ENCODE results near the gene TRAF5.
"Not testable (repeated sequence)": the region's sequence is repeated elsewhere in the genome, so short reads cannot be mapped to it uniquely, and the experiment has no call there.

The TRAF5 gene

DNA sequence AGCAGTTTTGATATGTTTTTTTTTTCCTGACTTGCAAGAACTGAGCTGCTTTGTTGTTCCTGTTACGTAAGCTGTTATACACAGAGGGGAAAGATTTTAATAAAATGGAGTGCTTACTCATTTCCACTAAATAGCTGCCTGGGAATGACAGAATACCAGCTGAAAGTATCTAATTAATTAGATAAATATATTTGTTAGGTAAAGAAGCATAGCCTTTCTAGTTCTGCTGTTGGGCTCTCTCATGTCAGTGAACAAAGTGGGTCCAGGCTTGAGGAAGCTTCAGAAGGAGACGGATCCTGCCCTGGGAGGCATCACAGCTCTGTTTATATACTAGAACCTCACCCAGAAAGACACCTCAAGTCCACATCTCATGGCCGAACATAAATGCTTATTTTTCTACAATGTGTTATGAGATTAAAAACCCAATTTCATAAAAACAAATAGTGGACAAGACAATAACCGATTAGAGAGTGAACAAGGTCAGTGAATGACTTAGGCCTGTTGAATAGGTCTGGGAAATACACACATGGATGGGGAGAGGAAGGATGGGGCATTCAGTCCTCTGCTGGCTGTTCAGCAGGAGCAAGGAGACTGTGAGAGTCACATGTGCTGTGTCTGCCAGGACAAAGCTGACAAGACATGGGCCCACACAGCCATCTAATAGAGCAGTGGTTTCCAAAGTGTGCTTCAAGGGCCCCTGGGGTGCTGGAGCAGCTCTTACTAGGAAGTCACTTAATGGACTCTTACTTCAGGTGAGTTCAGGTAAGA is 20.6 kb downstream of the TRAF5 start:
- H3K4me3 ChIP-seq (IDR thresholded peaks at IDR 0.05; ENCODE audit: insufficient read depth, low read depth, low read length): no peak overlapping the region
- H3K79me2 ChIP-seq (ENCODE audit: insufficient read depth, low read depth): no peaks in the 10 kb centered on the region
- no peaks in the 10 kb centered on the region for H3K27me3 ChIP-seq (ENCODE audit: insufficient read depth, low read depth)
- H3K27ac ChIP-seq: no peak overlapping the region
- H4K20me1 ChIP-seq (ENCODE audit: insufficient read depth): no peaks in the 10 kb centered on the region
- no peak overlapping the region for H3K9ac ChIP-seq
- no peaks in the 10 kb centered on the region for H3K4me1 ChIP-seq (ENCODE audit: low read depth, poor library complexity, severe bottlenecking)
- H2AFZ ChIP-seq (ENCODE audit: low read depth): no peak overlapping the region
- no peaks in the 10 kb centered on the region for H3K36me3 ChIP-seq (ENCODE audit: insufficient read depth)
- TF ChIP-seq, protein P1, sequence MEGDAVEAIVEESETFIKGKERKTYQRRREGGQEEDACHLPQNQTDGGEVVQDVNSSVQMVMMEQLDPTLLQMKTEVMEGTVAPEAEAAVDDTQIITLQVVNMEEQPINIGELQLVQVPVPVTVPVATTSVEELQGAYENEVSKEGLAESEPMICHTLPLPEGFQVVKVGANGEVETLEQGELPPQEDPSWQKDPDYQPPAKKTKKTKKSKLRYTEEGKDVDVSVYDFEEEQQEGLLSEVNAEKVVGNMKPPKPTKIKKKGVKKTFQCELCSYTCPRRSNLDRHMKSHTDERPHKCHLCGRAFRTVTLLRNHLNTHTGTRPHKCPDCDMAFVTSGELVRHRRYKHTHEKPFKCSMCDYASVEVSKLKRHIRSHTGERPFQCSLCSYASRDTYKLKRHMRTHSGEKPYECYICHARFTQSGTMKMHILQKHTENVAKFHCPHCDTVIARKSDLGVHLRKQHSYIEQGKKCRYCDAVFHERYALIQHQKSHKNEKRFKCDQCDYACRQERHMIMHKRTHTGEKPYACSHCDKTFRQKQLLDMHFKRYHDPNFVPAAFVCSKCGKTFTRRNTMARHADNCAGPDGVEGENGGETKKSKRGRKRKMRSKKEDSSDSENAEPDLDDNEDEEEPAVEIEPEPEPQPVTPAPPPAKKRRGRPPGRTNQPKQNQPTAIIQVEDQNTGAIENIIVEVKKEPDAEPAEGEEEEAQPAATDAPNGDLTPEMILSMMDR (conservative IDR thresholded peaks at IDR 0.05; ENCODE audit: low read depth, low read length): no peak
- H3K4me2 ChIP-seq: no peak overlapping the region

DNA sequence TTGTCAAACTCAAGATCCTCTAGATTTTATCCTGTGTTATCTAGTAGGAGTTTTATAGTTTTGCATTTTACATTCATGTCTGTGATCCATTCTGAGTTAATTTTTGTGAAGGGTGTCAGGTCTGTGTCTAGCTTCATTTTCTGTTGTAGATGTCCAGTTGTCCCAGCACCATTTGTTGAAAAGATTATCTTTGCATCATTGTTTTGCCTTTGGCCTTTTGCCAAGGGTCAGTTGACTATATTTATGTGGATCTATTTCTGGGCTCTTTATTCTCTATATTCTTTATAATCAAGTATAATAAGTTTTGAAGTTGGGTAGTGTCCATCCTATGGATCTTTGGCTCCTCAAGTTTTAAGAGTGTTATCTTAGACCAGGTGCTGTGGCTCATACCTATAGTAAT is 21.9 kb downstream of the TRAF5 start:
- no peaks in the 10 kb centered on the region for H3K36me3 ChIP-seq (ENCODE audit: insufficient read depth)
- H3K27me3 ChIP-seq (ENCODE audit: insufficient read depth, low read depth): no peaks in the 10 kb centered on the region
- no peak overlapping the region for H2AFZ ChIP-seq (ENCODE audit: low read depth)
- no peak overlapping the region for H3K9ac ChIP-seq
- TF ChIP-seq, protein P1 (conservative IDR thresholded peaks at IDR 0.05; ENCODE audit: low read depth, low read length): no peak
- no peak overlapping the region for H3K4me2 ChIP-seq
- no peak overlapping the region for H3K27ac ChIP-seq
- H3K4me3 ChIP-seq (IDR thresholded peaks at IDR 0.05; ENCODE audit: insufficient read depth, low read depth, low read length): no peak overlapping the region
- H3K4me1 ChIP-seq (ENCODE audit: low read depth, poor library complexity, severe bottlenecking): peaks cover 10% of the 10 kb centered on the region
- H4K20me1 ChIP-seq (ENCODE audit: insufficient read depth): no peaks in the 10 kb centered on the region
- H3K79me2 ChIP-seq (ENCODE audit: insufficient read depth, low read depth): no peaks in the 10 kb centered on the region

DNA sequence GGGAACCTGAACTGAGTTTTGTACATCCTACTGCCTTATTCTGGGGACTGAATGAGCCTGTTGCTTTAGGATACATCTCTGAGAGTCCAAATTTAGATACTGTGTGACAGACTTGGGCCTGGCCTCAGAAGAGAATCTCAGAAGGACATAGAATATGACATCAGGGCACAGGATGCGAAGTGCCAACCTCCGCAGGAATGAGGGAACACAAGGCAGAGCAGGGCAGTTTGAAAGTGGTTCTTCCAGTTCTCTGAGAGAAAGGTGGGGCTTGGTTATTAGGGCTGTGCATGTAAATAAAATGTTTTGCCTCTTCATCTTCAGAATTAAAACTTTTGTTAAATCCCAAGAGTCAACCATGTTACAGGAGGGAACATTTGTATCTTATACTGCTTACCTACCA is 23.1 kb downstream of the TRAF5 start:
- peaks cover 11% of the 10 kb centered on the region for H3K4me1 ChIP-seq (ENCODE audit: low read depth, poor library complexity, severe bottlenecking)
- H3K4me3 ChIP-seq (IDR thresholded peaks at IDR 0.05; ENCODE audit: insufficient read depth, low read depth, low read length): no peak overlapping the region
- no peaks in the 10 kb centered on the region for H3K36me3 ChIP-seq (ENCODE audit: insufficient read depth)
- no peak overlapping the region for H3K9ac ChIP-seq
- TF ChIP-seq, protein P1 (conservative IDR thresholded peaks at IDR 0.05; ENCODE audit: low read depth, low read length): no peak
- no peaks in the 10 kb centered on the region for H3K79me2 ChIP-seq (ENCODE audit: insufficient read depth, low read depth)
- H4K20me1 ChIP-seq (ENCODE audit: insufficient read depth): no peaks in the 10 kb centered on the region
- H2AFZ ChIP-seq (ENCODE audit: low read depth): no peak overlapping the region
- no peak overlapping the region for H3K27ac ChIP-seq
- no peak overlapping the region for H3K4me2 ChIP-seq
- no peaks in the 10 kb centered on the region for H3K27me3 ChIP-seq (ENCODE audit: insufficient read depth, low read depth)

DNA sequence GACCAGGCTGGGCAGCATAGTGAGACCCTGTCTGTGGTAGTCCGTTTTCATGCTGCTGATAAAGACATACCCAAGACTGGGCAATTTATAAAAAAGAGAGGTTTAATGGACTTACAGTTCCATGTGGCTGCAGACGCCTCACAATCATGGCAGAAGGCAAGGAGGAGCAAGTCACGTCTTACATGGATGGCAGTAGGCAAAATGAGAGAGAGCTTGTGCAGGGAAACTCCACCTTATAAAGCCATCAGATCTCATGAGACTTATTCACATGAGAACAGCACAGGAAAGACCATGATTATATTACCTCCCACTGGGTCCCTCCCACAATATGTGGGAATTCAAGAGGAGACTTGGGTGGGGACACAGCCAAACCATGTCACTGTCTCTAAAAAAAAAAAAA is 25.4 kb downstream of the TRAF5 start:
- not testable (repeated sequence) for H3K4me3 ChIP-seq (IDR thresholded peaks at IDR 0.05; ENCODE audit: insufficient read depth, low read depth, low read length); H3K36me3 ChIP-seq (ENCODE audit: insufficient read depth); H3K4me2 ChIP-seq; H3K9ac ChIP-seq; H2AFZ ChIP-seq (ENCODE audit: low read depth); H3K27ac ChIP-seq; H3K79me2 ChIP-seq (ENCODE audit: insufficient read depth, low read depth); H4K20me1 ChIP-seq (ENCODE audit: insufficient read depth); H3K27me3 ChIP-seq (ENCODE audit: insufficient read depth, low read depth)
- H3K4me1 ChIP-seq (ENCODE audit: low read depth, poor library complexity, severe bottlenecking): peaks cover 11% of the 10 kb centered on the region

DNA sequence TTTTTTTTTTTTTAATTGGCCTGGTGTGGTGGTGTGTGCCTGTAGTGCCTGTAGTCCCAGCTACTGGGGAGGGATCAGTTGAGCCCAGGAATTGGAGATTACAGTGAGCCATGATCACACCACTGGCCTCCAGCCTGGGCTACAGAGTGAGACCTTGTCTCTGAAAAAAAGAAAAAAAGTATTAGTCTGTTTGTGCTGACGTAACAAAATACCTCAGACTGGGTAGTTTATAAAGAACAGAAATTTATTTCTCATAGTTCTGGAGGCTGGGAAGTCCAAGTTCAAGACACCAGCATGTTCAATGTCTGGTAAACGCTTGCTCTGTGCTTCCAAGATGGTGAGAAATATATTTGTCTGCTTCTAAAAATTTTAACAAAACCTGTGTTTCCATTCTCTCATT is 25.8 kb downstream of the TRAF5 start:
- Histone ChIP-seq H3K4me2 (no peak overlapping the region), H4K20me1 (ENCODE audit: insufficient read depth) (no peaks in the 10 kb centered on the region), H3K36me3 (ENCODE audit: insufficient read depth) (no peaks in the 10 kb centered on the region), H3K27me3 (ENCODE audit: insufficient read depth, low read depth) (no peaks in the 10 kb centered on the region), H3K27ac (no peak overlapping the region), H3K4me3 (IDR thresholded peaks at IDR 0.05; ENCODE audit: insufficient read depth, low read depth, low read length) (no peak overlapping the region), H2AFZ (ENCODE audit: low read depth) (no peak overlapping the region), H3K4me1 (ENCODE audit: low read depth, poor library complexity, severe bottlenecking) (peaks cover 11% of the 10 kb centered on the region), H3K79me2 (ENCODE audit: insufficient read depth, low read depth) (no peaks in the 10 kb centered on the region), H3K9ac (no peak overlapping the region)
- TF ChIP-seq, protein P1 (conservative IDR thresholded peaks at IDR 0.05; ENCODE audit: low read depth, low read length): no peak

All from KMS-11 (cell line).